GM12892 (cell line): ENCODE results near the gene ETV4.

ENCODE experiments used
- DNase-seq: peaks from one replicate; pipeline ENCODE4 v3.0.0; 2011; ENCODE audit not compliant: insufficient read length
- FAIRE-seq: peaks from 2 replicates; lab custom pipeline; 2011; peaks lifted over from hg19 to GRCh38; lab: Jason Lieb, UNC
- POLR2A ChIP-seq: IDR thresholded peaks from 2 replicates; pipeline ENCODE4 v1.6.1; 2011; ENCODE audit warnings: low read depth, low read length, control low read depth
- POLR2AphosphoS5 ChIP-seq: IDR thresholded peaks from 2 replicates; pipeline ENCODE4 v1.6.1; 2011; ENCODE audit warnings: low read depth, low read length, control low read depth
- TAF1 ChIP-seq: IDR thresholded peaks from 2 replicates; pipeline ENCODE4 v1.6.1; 2011; ENCODE audit warnings: low read depth, mild to moderate bottlenecking, control low read depth, low read length, borderline replicate concordance

The ETV4 gene

DNA sequence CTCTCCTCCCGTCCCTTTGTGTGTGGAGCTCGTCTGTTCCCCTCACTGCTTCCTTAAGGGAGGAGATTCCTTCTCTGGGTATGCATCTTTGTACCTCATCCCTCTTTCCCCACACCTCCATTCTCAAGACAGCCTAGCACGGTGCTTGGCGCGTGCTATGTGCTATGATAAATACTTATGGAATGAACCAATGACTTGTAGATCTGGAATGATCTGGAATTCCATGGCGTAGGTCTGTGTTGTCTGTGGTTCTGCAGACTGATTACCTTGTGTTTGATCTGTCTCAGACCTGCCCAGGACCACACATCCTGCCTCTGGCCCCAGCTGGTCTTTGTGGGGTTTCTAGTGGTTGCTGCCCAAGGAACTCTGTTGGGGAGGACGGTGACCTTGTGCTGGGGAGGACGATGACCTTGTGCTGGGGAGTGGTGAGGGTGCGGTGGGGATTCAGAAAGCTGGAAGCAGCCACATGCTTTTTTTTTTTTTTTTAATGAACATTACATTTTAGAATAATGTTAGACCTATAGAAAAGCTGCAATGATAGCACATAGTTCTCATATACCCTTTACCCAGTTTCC is 33.5 kb upstream of the ETV4 start:
- DNase-seq (no peak), FAIRE-seq (no peak)
- TF ChIP-seq POLR2A (no peak), POLR2AphosphoS5 (no peak), TAF1 (no peak)

DNA sequence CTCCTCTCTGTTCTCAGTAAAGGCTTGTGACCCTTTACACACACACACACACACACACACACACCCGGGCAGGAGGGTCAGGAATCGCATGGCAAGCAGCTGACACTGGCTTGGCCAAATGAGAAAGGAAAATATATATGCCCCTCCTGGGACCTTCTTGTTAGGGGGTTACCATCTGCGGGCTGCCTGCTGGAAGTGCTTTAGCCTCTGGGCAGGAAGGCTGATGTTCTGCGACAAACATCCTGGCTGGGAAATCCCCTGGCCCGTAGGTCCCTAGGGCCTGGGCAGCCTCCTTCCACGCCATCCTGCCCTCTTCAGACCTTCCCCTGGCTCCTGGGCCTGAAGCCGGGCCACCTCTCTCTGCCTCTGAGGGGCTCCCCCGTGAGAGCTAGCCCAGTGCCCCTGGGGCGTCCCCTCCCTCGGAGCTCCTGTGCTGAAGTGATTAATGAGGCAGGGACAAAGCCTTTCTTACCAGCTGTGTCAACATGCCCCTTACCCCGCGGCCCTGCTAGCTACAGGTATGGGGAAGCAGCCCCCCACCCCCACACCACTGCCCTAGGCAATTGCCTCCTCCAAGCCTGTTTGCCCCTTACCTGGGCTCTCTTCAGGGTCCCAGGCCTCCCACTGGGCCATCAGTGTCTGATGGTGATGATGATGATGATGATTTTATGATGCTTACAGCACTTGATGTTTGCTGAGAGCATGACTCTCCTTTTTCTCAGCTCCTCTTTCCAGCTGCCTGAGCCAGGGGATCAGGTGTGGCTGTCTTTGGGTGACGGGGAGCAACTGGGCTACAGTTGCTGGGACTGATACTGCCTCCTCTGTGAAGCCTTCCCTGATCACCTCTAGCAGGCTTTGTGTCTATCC is 32.8 kb upstream of the ETV4 start:
- TF ChIP-seq TAF1 (no peak), POLR2A (no peak), POLR2AphosphoS5 (no peak)
- FAIRE-seq (peak; percentile 84), DNase-seq (peak; percentile 43)

DNA sequence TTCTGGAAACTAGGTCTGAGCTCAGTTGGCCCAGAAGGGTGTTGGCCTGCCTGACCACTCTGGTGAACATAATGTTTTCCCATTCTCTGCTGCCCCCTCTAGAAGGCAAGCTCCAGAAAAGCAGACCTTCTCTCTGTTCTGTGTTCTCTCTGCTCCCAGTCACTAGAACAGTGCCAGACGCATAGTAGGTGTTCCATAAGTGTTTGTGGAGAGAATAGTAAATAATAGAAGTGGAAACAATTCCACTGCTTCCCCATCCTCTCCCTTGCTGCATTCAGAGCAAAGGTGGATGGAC is 32.2 kb upstream of the ETV4 start:
- DNase-seq: no peak
- FAIRE-seq: no peak
- TF ChIP-seq POLR2AphosphoS5 (no peak), POLR2A (no peak), TAF1 (no peak)

DNA sequence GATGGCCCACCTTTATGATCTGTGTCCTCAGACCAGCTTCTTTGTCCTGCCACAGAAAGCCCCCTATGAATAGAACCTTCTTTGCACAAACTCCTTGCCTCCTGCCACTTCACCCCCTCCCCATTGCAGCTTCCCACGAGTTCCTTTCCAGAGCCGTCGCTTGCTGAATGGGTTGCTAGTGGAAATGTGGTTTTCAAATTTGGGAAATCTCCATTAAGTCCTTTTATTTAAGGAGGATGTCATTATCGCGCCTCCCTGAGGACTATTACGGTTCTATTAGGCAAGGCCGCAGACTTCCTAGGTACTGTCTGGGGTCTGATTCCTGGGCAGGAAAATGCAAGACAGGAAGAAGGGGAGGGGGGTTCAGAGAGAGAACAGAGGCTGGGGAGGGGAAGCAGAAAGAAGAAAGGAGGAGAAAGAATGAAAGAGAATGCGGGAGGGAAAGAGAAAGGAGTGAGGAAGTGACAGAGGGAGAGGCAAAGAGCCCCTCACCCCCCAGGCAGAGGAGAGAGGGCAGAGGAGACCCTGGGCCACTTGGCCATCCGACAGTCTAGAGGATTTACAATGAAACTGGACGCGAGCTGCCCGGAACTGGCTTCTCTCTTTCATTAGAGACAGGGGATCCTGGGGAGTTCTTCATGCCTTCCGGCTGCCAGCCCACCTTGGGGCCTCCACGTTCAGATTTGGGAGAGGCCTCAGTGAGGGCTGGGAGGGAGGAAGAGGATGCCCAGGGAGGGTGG is 31.7 kb upstream of the ETV4 start:
- TF ChIP-seq POLR2A (no peak), POLR2AphosphoS5 (no peak), TAF1 (no peak)
- no peak for FAIRE-seq
- DNase-seq: no peak

GRCh38 chr17:43576563-43577229 is 30.6 kb upstream of the ETV4 start:
- FAIRE-seq (peak; percentile 85), DNase-seq (peak; percentile 53)
- TF ChIP-seq POLR2A (no peak), TAF1 (no peak), POLR2AphosphoS5 (no peak)

- DNase-seq: no peak
- no peak for FAIRE-seq
- TF ChIP-seq POLR2AphosphoS5 (no peak), POLR2A (no peak), TAF1 (no peak)
These were observed 28.9 kb upstream of the ETV4 start for GRCh38 chr17:43574896-43575525.

DNA sequence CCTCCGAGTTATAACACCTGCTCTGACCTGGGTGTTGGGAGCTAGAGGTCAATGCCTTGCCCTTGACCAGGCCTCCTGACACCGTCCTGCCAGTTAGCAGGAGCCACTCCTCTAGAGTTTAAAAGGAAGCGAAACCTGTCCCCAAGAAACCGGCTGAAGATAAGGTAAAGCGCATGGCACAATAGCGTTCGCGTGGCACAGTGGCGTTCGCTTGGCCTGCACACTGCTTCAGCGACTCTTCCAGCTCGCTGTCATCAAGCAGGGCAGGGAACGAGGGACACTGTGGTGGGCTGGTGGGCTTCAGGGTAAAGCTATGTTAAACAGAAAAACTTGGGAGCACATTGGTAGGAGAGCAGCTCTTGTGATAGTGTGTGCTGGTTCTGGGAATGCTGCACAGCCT is 28.2 kb upstream of the ETV4 start:
- FAIRE-seq (no peak), DNase-seq (no peak)
- TF ChIP-seq POLR2AphosphoS5 (no peak), POLR2A (no peak), TAF1 (no peak)

- DNase-seq: no peak
- TF ChIP-seq POLR2AphosphoS5: no peak
- no peak for TF ChIP-seq POLR2A
- no peak for TF ChIP-seq TAF1
- no peak for FAIRE-seq
These were observed 27.6 kb upstream of the ETV4 start for GRCh38 chr17:43573579-43574321.

- DNase-seq (no peak), FAIRE-seq (no peak)
- TF ChIP-seq POLR2AphosphoS5 (no peak), POLR2A (no peak), TAF1 (no peak)
These were observed 26.3 kb upstream of the ETV4 start for GRCh38 chr17:43572368-43572980.

DNA sequence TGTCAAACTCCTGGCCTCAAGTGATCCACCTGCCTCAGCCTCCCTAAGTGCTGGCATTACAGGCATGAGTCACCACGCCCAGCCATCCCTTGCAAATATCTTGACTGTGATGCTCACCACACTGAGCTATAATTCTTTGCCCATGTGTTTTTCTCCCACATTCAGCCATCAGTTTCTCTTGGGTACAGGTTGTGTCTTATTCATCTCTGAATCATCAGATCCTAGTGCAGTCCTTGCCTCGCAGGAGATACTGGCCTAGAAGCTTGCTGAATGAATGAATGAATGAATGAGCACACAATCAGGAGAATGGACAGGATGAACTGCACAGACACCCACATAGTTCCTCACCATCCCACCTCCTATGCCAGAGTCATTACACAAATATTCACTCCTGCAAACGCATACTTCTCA is 24.4 kb upstream of the ETV4 start:
- FAIRE-seq: no peak
- no peak for TF ChIP-seq TAF1
- no peak for TF ChIP-seq POLR2A
- no peak for TF ChIP-seq POLR2AphosphoS5
- no peak for DNase-seq
